ENCODE data around the gene RASGRP4. TPM values are rescaled to one million over a fixed set of nuclear protein-coding genes. Genes with fewer than 3 reads are reported as not detected.

The RASGRP4 gene
- total RNA-seq, 2 donors from 2014 or later: 2.3 to 8.3 TPM

DNA sequence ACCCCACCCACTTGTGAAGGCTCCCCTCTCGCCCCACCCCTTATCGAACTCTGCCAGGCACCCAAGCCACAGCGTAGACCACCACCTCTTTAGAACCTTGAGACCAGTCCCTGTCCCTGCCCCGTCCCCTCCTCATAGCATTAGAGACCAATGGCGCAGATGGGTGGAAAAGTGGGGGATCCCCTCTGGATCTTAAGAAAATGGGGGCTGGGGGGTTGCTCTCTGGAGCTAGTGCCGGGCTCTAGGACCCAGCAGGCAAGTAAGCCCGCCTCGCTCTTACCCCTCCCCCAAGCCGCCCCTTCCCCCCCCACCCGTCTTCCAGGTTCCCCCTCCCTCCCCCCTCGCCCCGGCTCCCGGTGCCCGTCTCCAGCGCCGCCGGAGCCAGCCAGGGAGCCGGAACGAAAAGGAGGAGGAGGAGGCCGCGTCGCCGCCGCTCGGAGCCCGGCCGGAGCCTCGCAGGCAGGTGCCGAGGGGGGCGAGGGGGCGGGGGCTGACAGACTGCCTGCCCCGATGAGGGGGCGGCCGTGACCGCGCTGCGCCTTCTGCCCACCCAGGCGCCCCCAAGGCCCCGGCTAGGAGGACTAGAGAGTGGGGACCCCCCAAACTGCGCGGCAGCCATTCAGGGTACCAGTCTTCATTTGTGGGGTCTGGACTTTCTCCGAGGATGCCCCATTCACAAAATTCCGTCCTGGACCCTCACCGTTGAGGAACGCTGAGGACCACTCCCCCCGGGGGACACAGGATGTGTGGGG, 37.5 kb downstream of the RASGRP4 start, which contains the start of gene SPRED3:
Gene SPRED3 (plus strand): TSS at position 349 of the 752 bp plus-strand sequence. CDS start 1,606 bp downstream, outside the sequence.
- H3K36me3 Mint-ChIP-seq: peaks cover 17 to 19% of the 10 kb centered on the region in 2 donors
- peak within 1 kb of the TSS in 1 of 2 donors; percentile 10 for H3K27ac Mint-ChIP-seq
- no peak for DNase-seq (ENCODE audit: low spot score in 2 of 2)
- peak in 1 of 2 donors; percentile 17 for ATAC-seq
- no peaks in the 10 kb centered on the region for H3K9me3 Mint-ChIP-seq

DNA sequence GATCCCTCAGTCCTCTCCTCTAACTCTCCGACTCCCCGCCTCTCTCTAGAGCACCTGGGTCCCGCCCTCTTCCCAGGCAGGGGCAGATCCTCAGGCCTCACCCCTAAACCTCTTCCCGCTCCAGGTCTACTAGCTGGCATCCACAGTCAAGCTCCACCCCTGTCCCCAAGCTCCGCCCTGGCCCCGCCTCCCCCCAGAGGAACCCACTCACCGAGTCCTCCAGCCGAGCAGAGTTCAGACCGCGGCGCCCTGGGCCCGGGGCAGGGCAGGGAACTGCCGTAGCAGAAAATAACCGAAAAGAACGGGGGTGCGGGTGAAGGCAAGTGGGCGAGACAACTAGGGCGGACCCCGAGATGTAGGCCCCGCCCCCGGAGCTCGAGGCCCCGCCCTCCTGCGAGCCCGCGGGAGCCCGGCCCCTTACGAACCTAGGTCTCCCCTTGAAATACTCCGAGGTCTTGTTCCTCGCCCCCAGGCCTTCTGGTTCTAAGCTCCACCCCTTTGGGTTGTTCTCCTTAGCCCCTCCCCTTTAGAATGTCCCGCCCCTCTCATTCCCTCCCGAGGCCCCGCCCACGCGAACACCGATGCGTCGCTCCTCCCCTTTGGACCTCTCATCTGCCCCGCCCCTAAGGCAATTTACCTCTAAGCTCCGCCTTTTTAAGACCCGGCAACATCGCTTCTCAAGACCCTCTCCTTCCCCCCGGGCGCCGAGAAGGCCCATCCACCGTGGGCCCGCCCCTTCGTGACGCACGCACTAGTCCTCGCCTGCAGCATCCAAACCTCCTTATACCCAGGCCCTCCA, 38.3 kb downstream of the RASGRP4 start, which contains the start of gene GGN:
Gene GGN (minus strand): TSS at position 485 of the 799 bp plus-strand sequence. CDS start 773 bp downstream, outside the sequence.
- Mint-ChIP-seq H3K27ac (peak within 1 kb of the TSS in 1 of 2 donors; percentile 78), H3K9me3 (no peaks in the 10 kb centered on the region), H3K36me3 (peaks cover 24 to 26% of the 10 kb centered on the region in 2 donors)
- DNase-seq (ENCODE audit: low spot score in 2 of 2) (peak; percentile 67 to 89), ATAC-seq (peak; percentile 56 to 78)

GRCh38 chr19:38386971-38387549, 39.0 kb downstream of the RASGRP4 start:
- Mint-ChIP-seq H3K9me3 (no peaks in the 10 kb centered on the region), H3K36me3 (peaks cover 26 to 33% of the 10 kb centered on the region in 2 donors), H3K27ac (peak overlapping the region in 1 of 2 donors; percentile 78)
- DNase-seq (ENCODE audit: low spot score in 2 of 2): no peak
- ATAC-seq: no peak

DNA sequence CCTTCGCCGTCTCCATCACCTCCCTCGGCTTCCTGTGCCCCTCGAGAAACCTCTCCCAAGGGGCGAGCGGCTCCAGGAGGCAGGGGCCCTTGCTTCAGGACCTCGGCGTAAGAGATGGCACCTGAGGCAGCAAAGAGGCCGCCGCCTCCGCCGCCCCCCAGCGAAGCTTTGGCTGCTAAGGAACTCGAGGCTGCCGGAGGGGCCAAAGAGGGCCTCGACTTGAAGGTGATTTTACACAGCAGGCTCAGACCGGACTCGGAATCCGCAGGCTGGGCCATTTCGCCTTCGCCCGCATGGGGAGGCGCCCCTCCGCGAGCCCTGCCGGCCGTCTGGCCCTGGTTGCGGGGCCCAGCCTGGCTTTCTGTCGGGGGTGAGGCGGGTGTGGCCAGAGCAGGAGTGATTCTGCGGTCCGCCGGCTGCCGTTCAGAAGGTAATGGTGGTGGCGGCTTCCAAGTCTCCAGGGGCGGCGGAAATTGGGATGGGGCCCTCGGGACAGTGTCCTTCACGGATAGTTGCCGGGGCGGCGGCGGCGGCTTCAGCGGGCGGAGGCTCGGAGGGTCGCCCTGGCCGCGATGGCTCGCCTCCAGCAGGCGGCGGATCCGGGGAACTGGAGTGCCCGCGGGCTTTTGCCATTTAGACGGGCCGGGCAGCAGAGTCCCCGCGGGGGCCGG, 39.6 kb downstream of the RASGRP4 start:
- Mint-ChIP-seq H3K27ac (no peak overlapping the region), H3K9me3 (no peaks in the 10 kb centered on the region), H3K36me3 (peaks cover 31 to 39% of the 10 kb centered on the region in 2 donors)
- no peak for DNase-seq (ENCODE audit: low spot score in 2 of 2)
- ATAC-seq: no peak

- no peak overlapping the region for H3K27ac Mint-ChIP-seq
- DNase-seq (ENCODE audit: low spot score in 2 of 2): no peak
- peaks cover 32 to 45% of the 10 kb centered on the region in 2 donors for H3K36me3 Mint-ChIP-seq
- H3K9me3 Mint-ChIP-seq: no peaks in the 10 kb centered on the region
- peak in 1 of 2 donors; percentile 15 for ATAC-seq
Observed at GRCh38 chr19:38385804-38386257, 40.2 kb downstream of the RASGRP4 start.

DNA sequence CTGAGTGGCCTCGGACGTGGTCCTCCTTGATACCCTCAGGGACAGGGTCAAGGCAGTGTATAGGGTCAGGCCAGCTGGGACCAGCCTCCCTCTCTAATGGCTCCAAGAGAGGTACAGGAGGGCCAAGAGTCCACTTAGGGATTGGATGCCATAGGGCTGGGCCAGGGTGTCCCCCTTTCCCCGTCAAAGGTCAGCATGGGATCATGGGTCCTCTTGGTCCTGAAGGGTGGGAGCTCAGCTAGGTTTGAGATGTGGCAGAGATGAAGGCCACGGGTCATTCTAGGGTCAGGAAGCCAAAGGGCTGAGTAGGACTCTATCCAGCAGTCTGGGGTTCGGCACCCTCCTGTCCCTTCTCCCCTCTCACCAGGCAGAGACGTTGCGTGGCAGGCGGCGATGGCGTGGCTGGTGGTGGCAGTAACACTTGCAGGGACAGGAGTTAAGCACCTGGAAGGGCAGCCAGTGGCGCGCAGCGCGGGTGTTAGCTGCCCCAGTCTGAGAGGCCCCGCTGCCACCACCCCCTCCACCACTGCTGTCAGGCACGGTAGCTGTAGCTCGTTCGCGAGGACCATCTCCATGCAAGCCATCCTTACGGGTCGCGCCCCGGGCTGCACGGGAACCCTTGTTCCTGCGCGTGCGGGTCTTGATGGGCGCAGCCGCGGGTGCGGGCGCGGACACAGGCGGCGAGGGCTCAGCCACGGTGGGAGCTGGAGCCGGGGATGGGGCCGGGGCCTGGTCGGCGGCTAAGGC, 40.8 kb downstream of the RASGRP4 start:
- DNase-seq (ENCODE audit: low spot score in 2 of 2) (no peak), ATAC-seq (no peak)
- Mint-ChIP-seq H3K27ac (no peak overlapping the region), H3K9me3 (no peaks in the 10 kb centered on the region), H3K36me3 (peaks cover 35 to 49% of the 10 kb centered on the region in 2 donors)

DNA sequence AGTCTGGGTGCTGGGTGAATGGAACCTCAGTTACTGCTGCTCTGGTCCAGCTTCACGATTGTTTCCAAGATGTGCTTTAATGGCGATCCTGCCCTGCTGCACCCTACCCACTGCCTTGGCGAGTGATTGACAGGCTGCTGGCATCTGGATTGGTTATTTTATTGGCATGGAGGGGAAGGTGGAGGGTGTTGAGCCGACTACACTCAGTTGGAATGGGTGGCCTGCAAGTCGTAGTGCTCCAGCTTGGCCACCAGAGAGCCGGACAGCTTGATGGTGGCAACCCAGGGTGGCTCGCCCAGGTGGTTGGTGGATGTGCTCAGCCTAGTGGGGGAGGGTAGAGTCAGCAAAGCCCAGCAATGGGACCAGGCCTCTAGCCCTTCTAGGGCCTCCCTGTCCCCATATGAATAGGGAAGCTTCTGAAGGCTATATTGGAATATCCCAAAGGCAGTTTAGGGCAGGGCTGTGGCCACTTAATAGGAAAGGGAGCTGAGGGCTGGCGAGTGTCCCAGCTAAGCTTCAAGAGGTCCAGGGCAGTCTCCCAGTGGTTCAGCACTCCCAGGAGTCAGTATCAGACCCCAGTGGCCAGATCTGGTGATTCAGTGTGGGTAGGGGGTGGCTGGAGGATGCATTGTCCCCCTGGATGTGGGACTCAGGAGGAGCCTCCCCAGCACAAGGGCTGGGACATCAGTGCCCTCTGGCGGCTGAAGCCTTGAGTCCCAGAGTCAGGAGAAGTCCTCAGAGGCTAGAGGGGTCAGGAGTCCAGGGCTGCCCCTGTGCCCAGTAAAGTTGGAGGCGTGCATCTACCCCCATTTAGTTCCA, 41.6 kb downstream of the RASGRP4 start:
- no peak for ATAC-seq
- DNase-seq (ENCODE audit: low spot score in 2 of 2): no peak
- Mint-ChIP-seq H3K27ac (peak overlapping the region in 1 of 2 donors; percentile 81), H3K9me3 (no peaks in the 10 kb centered on the region), H3K36me3 (peaks cover 42 to 56% of the 10 kb centered on the region in 2 donors)

DNA sequence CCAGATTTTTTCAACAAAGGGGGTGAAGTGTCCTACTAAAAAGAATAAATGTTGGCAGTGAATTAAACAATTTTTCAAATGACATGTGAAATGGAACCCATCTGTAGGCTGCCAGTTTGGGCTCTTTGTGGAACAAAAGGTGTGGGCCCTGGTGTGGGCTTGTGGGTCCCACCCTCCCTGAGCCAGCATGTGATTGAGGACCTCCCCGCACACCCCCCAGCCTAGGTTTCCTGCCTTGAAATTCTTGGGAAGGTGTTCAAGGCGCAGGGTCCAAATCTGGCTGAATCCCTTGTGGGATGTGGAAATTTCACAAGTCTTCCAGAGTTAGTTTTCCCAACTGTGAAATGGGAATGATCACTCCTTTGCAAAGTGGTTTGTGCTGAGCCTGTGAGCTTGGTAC, 42.3 kb downstream of the RASGRP4 start:
- no peak for ATAC-seq
- Mint-ChIP-seq H3K27ac (no peak overlapping the region), H3K36me3 (peaks cover 45 to 62% of the 10 kb centered on the region in 2 donors), H3K9me3 (no peaks in the 10 kb centered on the region)
- no peak for DNase-seq (ENCODE audit: low spot score in 2 of 2)

DNA sequence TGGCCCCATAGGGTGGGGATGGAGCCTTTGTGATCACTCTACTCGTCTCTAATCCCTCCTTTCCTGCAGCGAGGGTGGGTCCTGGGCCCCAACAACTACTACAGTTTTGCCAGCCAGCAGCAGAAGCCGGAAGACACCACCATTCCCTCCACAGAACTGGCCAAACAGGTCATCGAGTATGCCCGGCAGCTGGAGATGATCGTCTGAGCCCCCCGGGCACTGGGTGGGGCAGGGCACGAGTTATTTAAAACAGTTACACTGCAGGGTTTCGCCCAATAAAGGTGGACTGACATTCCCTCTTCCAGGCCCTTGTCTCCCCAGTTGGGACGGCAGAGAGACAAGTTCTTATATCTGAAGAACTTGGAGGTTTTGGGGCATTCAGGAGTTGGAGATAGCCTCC, 42.8 kb downstream of the RASGRP4 start:
- no peak for ATAC-seq
- no peak overlapping the region for H3K27ac Mint-ChIP-seq
- H3K36me3 Mint-ChIP-seq: peaks cover 45 to 62% of the 10 kb centered on the region in 2 donors
- H3K9me3 Mint-ChIP-seq: no peaks in the 10 kb centered on the region
- DNase-seq (ENCODE audit: low spot score in 2 of 2): no peak

GRCh38 chr19:38381138-38381537, 44.9 kb downstream of the RASGRP4 start:
- peaks cover 54 to 65% of the 10 kb centered on the region in 2 donors for H3K36me3 Mint-ChIP-seq
- no peak for DNase-seq (ENCODE audit: low spot score in 2 of 2)
- no peak for ATAC-seq
- H3K27ac Mint-ChIP-seq: no peak overlapping the region
- no peaks in the 10 kb centered on the region for H3K9me3 Mint-ChIP-seq

- no peak for ATAC-seq
- H3K9me3 Mint-ChIP-seq: no peaks in the 10 kb centered on the region
Observed at GRCh38 chr19:38378866-38379265, 47.2 kb downstream of the RASGRP4 start.

DNA sequence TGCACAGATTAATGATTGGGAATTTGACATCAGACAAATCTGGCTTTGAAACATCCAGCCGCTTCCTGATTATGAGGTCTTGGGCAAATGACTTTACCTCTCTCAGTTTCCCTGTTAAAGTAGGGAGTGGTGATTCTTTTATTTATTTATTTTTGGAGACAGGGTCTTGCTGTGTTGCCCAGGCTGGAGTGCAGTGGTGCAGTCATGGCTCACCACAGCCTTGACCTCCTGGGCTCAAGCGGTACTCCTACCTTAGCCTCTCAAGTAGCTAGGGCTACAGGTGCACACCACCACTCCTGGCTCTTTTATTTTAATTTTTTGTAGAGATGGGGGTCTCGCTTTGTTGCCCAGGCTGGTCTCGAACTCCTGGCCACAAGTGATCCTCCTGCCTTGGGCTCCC, 49.0 kb downstream of the RASGRP4 start:
- H3K27ac Mint-ChIP-seq: no peak overlapping the region
- no peaks in the 10 kb centered on the region for H3K9me3 Mint-ChIP-seq
- DNase-seq (ENCODE audit: low spot score in 2 of 2) (no peak), ATAC-seq (no peak)
- H3K36me3 Mint-ChIP-seq: peaks cover 44 to 52% of the 10 kb centered on the region in 2 donors

More at GRCh38 chr19:38378866-38379265, 47.2 kb downstream of the RASGRP4 start:
- no peak for DNase-seq (ENCODE audit: low spot score in 2 of 2)
- Mint-ChIP-seq H3K27ac (peak overlapping the region in 1 of 2 donors; percentile 36), H3K36me3 (peaks cover 56 to 67% of the 10 kb centered on the region in 2 donors)

GRCh38 chr19:38376576-38376975, 49.4 kb downstream of the RASGRP4 start:
- H3K36me3 Mint-ChIP-seq: peaks cover 41 to 47% of the 10 kb centered on the region in 2 donors
- DNase-seq (ENCODE audit: low spot score in 2 of 2) (no peak), ATAC-seq (no peak)
- no peaks in the 10 kb centered on the region for H3K9me3 Mint-ChIP-seq
- H3K27ac Mint-ChIP-seq: peak overlapping the region in 1 of 2 donors; percentile 81

- peak overlapping the region; percentile 99 to 100 for H3K27ac Mint-ChIP-seq
- no peak for ATAC-seq
Observed at GRCh38 chr19:38375748-38376147, 50.3 kb downstream of the RASGRP4 start.

DNA sequence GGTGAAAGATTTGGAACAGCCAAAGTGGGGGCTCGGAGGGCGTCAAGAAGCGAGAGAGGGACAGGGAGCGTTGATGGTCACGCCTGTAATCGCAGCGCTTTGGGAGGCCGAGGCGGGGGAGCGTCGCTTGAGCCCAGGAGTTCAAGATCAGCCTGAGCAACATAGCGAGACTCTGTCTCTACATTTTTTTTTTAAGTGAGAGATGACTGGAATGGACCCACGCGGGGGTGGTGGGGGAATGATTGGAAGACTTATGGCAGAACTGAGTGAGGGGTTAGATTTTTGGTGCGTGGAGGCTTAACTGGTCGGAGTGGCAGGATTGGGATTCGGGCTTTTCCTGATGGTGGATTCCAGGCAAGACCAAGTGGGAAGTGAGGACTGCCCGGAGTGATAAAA, 50.9 kb downstream of the RASGRP4 start:
- peak in 1 of 2 donors; percentile 3 for ATAC-seq
- Mint-ChIP-seq H3K27ac (peak overlapping the region; percentile 99 to 100), H3K9me3 (no peaks in the 10 kb centered on the region), H3K36me3 (peaks cover 33 to 34% of the 10 kb centered on the region in 2 donors)
- no peak for DNase-seq (ENCODE audit: low spot score in 2 of 2)

More at GRCh38 chr19:38375748-38376147, 50.3 kb downstream of the RASGRP4 start:
- Mint-ChIP-seq H3K9me3 (no peaks in the 10 kb centered on the region), H3K36me3 (peaks cover 38 to 39% of the 10 kb centered on the region in 2 donors)
- no peak for DNase-seq (ENCODE audit: low spot score in 2 of 2)

Data from activated naive CD4-positive, alpha-beta T cell treated with anti-CD3 and anti-CD28 coated beads, Interleukin-2, amount 50 U/mL, for 72 hours (primary cell).